Cardiac ventricle fibroblast (primary cell): ENCODE measurements around the gene CD8A. TPM values are rescaled to one million over a fixed set of nuclear protein-coding genes. Genes with fewer than 3 reads are reported as not detected.

Experiments
- total RNA-seq: library from RNA; depleted of rRNA; stranded (reverse); fragments of >200 nt; gene quantifications from 2 replicates; pipeline ENCODE4 v1.2.3, GENCODE V29; 2015

The CD8A gene
- total RNA-seq, result not detected in 2 replicates

DNA sequence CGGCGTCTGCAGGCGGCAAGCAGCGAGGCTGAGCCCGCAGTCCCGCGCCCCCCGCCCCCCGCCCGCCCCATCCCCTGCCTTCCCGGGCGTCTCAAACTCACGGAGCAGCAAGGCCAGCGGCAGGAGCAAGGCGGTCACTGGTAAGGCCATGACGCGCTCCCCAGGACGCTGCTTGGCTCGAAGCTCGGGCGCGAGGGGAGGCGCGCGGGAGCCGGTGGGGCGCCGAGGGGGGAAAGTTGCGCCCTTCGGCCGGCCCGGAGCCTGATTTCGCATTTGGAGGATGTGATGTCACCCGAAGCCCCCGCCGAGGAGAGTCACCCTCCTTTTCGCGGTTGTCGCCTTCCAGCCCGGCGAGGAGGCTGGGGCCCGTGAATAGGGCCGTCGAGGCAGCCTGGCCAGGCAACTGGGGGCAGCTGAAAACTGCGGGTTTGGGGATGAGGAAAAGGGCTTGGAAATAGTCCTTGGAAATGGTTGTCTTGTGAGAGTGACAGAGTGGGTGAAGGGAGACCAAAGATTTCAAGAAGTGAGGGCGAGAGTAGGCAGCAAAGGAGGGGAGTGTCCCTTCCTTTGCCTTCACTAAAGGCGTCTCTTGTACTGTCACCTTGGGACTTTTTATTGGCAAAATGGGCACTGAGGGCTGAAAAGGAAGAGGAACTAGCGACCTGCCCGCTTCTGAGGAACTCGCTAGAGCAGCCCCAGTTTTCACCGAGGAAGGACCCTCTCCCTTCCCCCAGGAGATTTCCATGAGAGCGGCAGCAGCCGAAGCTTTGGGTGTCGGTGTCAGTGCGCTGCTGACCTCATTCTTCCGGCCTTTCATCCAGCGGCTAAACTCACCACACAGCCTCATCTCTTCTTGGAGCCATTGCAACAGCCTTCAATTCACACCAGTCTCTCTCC is at the start of gene CD8A:
TSS of gene CD8A (minus strand) at position 238 of the 897 bp plus-strand sequence. CDS start at position 150, 88 bp downstream.

Other genes starting within 250 kb of the CD8A start
- 42.2 and 42.6 TPM in 2 replicates for gene CHMP3, start 227.5 kb downstream of the CD8A start, total RNA-seq
- 22.5 and 24.0 TPM in 2 replicates for gene RNF103, start 167.0 kb downstream of the CD8A start, total RNA-seq
- gene RMND5A, start 70.6 kb downstream of the CD8A start, total RNA-seq, result 16.6 and 19.1 TPM in 2 replicates
- gene CD8B, start 71.0 kb upstream of the CD8A start, total RNA-seq, result not detected in 2 replicates
- 0.39 and 0.56 TPM in 2 replicates for gene RGPD1, start 151.2 kb upstream of the CD8A start, total RNA-seq
- gene PLGLB1, start 230.9 kb upstream of the CD8A start, total RNA-seq, result 0.25 and 2.0 TPM in 2 replicates